Nucleus accumbens (tissue), 56 donors: ENCODE data around the gene CNDP1.

Source experiments
- DNase-seq, 56 donors: peaks; one replicate each; lab custom pipeline; 2025; lab: John Stamatoyannopoulos, UW

CNDP1 gene

GRCh38 chr18:74571895-74572680 is 37.8 kb downstream of the CNDP1 start:
- no peak for DNase-seq

GRCh38 chr18:74573053-74573452 is 38.8 kb downstream of the CNDP1 start:
- no peak for DNase-seq

- DNase-seq, result no peak
Observed at GRCh38 chr18:74574916-74575315, 40.6 kb downstream of the CNDP1 start.

- DNase-seq, result no peak
Observed at GRCh38 chr18:74577019-74577418, 42.7 kb downstream of the CNDP1 start.

GRCh38 chr18:74579496-74580065 is 45.3 kb downstream of the CNDP1 start:
- DNase-seq, result no peak

- no peak for DNase-seq
Observed at GRCh38 chr18:74582642-74583041, 48.3 kb downstream of the CNDP1 start.

- DNase-seq, result no peak
Observed at GRCh38 chr18:74587441-74587840, 53.1 kb downstream of the CNDP1 start.

- no peak for DNase-seq
Observed at GRCh38 chr18:74589021-74589420, 54.7 kb downstream of the CNDP1 start.

GRCh38 chr18:74589811-74590210 is 55.5 kb downstream of the CNDP1 start:
- no peak for DNase-seq

GRCh38 chr18:74590671-74591070 is 56.4 kb downstream of the CNDP1 start:
- DNase-seq, result no peak

- no peak for DNase-seq
Observed at GRCh38 chr18:74595431-74595830, 61.1 kb downstream of the CNDP1 start.

- peak in 53 of 56 donors; percentile 12 to 93 (median 79) for DNase-seq
Observed at GRCh38 chr18:74597034-74597661, 62.8 kb downstream of the CNDP1 start.

GRCh38 chr18:74597662-74598349 is 63.5 kb downstream of the CNDP1 start, which contains the start of gene ZNF407:
TSS of gene ZNF407 (plus strand) at chr18:74597870. CDS start at chr18:74631020, 33,150 bp downstream.
- DNase-seq, result peak in 55 of 56 donors; percentile 61 to 97 (median 89)

- peak in 30 of 56 donors; percentile 19 to 73 (median 60) for DNase-seq
Observed at GRCh38 chr18:74598350-74599001, 64.2 kb downstream of the CNDP1 start.

- DNase-seq, result no peak
Observed at GRCh38 chr18:74604361-74604760, 70.1 kb downstream of the CNDP1 start.

GRCh38 chr18:74604774-74605173 is 70.5 kb downstream of the CNDP1 start:
- no peak for DNase-seq

- DNase-seq, result no peak
Observed at GRCh38 chr18:74608681-74609080, 74.4 kb downstream of the CNDP1 start.

GRCh38 chr18:74609535-74609934 is 75.2 kb downstream of the CNDP1 start:
- DNase-seq, result no peak

GRCh38 chr18:74610051-74610615 is 75.8 kb downstream of the CNDP1 start:
- no peak for DNase-seq

- DNase-seq, result no peak
Observed at GRCh38 chr18:74610860-74611259, 76.6 kb downstream of the CNDP1 start.
